Mesangial cell (primary cell): ENCODE data around the gene EFCAB3. TPM values are rescaled to one million over a fixed set of nuclear protein-coding genes. Genes with fewer than 3 reads are reported as not detected.

Experiments used
- total RNA-seq: library from RNA; depleted of rRNA; stranded (reverse); fragments of >200 nt; gene quantifications from 2 replicates; pipeline ENCODE4 v1.2.3, GENCODE V29; 2015

The EFCAB3 gene
- total RNA-seq = not detected in 2 replicates

GRCh38 chr17:62380253-62380652, at the start of gene EFCAB3:
Gene EFCAB3, plus strand, starts transcription at chr17:62380553. Its CDS starts 2,427 bp downstream, at chr17:62382980.

GRCh38 chr17:62423647-62424461, 43.5 kb downstream of the EFCAB3 start, which contains the start of gene METTL2A:
Gene METTL2A, plus strand, starts transcription at chr17:62423897. Its CDS starts 6 bp downstream, at chr17:62423903.

Other genes with a start within 250 kb of the EFCAB3 start
- 17.6 and 21.0 TPM in 2 replicates for gene METTL2A, start 43.3 kb downstream of the EFCAB3 start, total RNA-seq
- 11.2 and 16.6 TPM in 2 replicates for gene TLK2, start 98.3 kb downstream of the EFCAB3 start, total RNA-seq
- 150 and 382 TPM in 2 replicates for gene MRC2, start 247.1 kb downstream of the EFCAB3 start, total RNA-seq